Mucosa of stomach (tissue), 1 donor: ENCODE results near the gene TVP23A.
A peak's percentile ranks its signal among the peaks of the same experiment; 100 is the strongest.
"Not testable (repeated sequence)": the region's sequence is repeated elsewhere in the genome, so short reads cannot be mapped to it uniquely, and the experiment has no call there.

Source experiments
- H3K27me3 ChIP-seq: one replicate; pipeline ENCODE4 v1.7.0; 2013; ENCODE audit warnings: mild to moderate bottlenecking, low read length; ENCODE audit not compliant: control insufficient read depth, insufficient read depth
- H3K36me3 ChIP-seq: one replicate; pipeline ENCODE4 v1.7.0; 2013; ENCODE audit warnings: low read length; ENCODE audit not compliant: control insufficient read depth, insufficient read depth
- H3K4me1 ChIP-seq: one replicate; pipeline ENCODE4 v1.7.0; 2013; ENCODE audit warnings: mild to moderate bottlenecking, low read length; ENCODE audit not compliant: control insufficient read depth, insufficient read depth
- H3K4me3 ChIP-seq: one replicate; pipeline ENCODE4 v1.7.0; 2013; ENCODE audit warnings: low read length
- H3K9ac ChIP-seq: one replicate; pipeline ENCODE4 v1.7.0; 2013; ENCODE audit warnings: mild to moderate bottlenecking, low read length, moderate library complexity
- H3K9me3 ChIP-seq: one replicate; pipeline ENCODE4 v1.7.0; 2013; ENCODE audit warnings: mild to moderate bottlenecking, low read length, moderate library complexity; ENCODE audit not compliant: control insufficient read depth
- donor health status: Pancreatic carcinoma.

The TVP23A gene

GRCh38 chr16:10834130-10834529 is 15.5 kb upstream of the TVP23A start:
- no peak overlapping the region for H3K4me3 ChIP-seq
- no peaks in the 10 kb centered on the region for H3K9me3 ChIP-seq
- H3K9ac ChIP-seq = no peak overlapping the region
- H3K4me1 ChIP-seq = peaks cover 3% of the 10 kb centered on the region
- no peaks in the 10 kb centered on the region for H3K36me3 ChIP-seq
- no peaks in the 10 kb centered on the region for H3K27me3 ChIP-seq

GRCh38 chr16:10833271-10833670 is 14.7 kb upstream of the TVP23A start:
- no peaks in the 10 kb centered on the region for H3K9me3 ChIP-seq
- H3K4me1 ChIP-seq = peaks cover 11% of the 10 kb centered on the region
- H3K27me3 ChIP-seq = no peaks in the 10 kb centered on the region
- H3K4me3 ChIP-seq = no peak overlapping the region
- H3K9ac ChIP-seq = no peak overlapping the region
- H3K36me3 ChIP-seq = no peaks in the 10 kb centered on the region

GRCh38 chr16:10831894-10832886 is 13.6 kb upstream of the TVP23A start:
- Histone ChIP-seq H3K27me3 (no peaks in the 10 kb centered on the region), H3K4me3 (no peak overlapping the region), H3K4me1 (peaks cover 20% of the 10 kb centered on the region), H3K9ac (no peak overlapping the region), H3K9me3 (no peaks in the 10 kb centered on the region), H3K36me3 (no peaks in the 10 kb centered on the region)

- H3K27me3 ChIP-seq, H3K9me3 ChIP-seq, H3K36me3 ChIP-seq, H3K9ac ChIP-seq, H3K4me3 ChIP-seq: not testable (repeated sequence)
- peaks cover 29% of the 10 kb centered on the region for H3K4me1 ChIP-seq
Measured at GRCh38 chr16:10830240-10830639, 11.6 kb upstream of the TVP23A start.

- peaks cover 29% of the 10 kb centered on the region for H3K4me1 ChIP-seq
- H3K9ac ChIP-seq, H3K9me3 ChIP-seq, H3K27me3 ChIP-seq, H3K36me3 ChIP-seq: not testable (repeated sequence)
- peak overlapping the region; percentile 7 for H3K4me3 ChIP-seq
Measured at GRCh38 chr16:10829390-10830098, 10.9 kb upstream of the TVP23A start.

GRCh38 chr16:10828851-10829366 is 10.3 kb upstream of the TVP23A start:
- H3K4me3 ChIP-seq = peak overlapping the region; percentile 7
- H3K27me3 ChIP-seq = no peaks in the 10 kb centered on the region
- H3K9me3 ChIP-seq = no peaks in the 10 kb centered on the region
- H3K36me3 ChIP-seq = no peaks in the 10 kb centered on the region
- peaks cover 35% of the 10 kb centered on the region for H3K4me1 ChIP-seq
- H3K9ac ChIP-seq = peak overlapping the region; percentile 52

- H3K4me1 ChIP-seq = peaks cover 38% of the 10 kb centered on the region
- H3K27me3 ChIP-seq = no peaks in the 10 kb centered on the region
- no peaks in the 10 kb centered on the region for H3K9me3 ChIP-seq
- H3K36me3 ChIP-seq = no peaks in the 10 kb centered on the region
- H3K4me3 ChIP-seq = no peak overlapping the region
- H3K9ac ChIP-seq = peak overlapping the region; percentile 52
Measured at GRCh38 chr16:10827691-10828341, 9.2 kb upstream of the TVP23A start.

- Histone ChIP-seq H3K4me1 (peaks cover 36% of the 10 kb centered on the region), H3K36me3 (no peaks in the 10 kb centered on the region), H3K9me3 (no peaks in the 10 kb centered on the region)
Measured at GRCh38 chr16:10824111-10824893, 5.7 kb upstream of the TVP23A start.

GRCh38 chr16:10822702-10823101 is 4.1 kb upstream of the TVP23A start:
- H3K4me1 ChIP-seq = peaks cover 20% of the 10 kb centered on the region
- H3K9me3 ChIP-seq = no peaks in the 10 kb centered on the region
- H3K36me3 ChIP-seq = no peaks in the 10 kb centered on the region
- H3K9ac ChIP-seq = no peak overlapping the region
- no peak overlapping the region for H3K4me3 ChIP-seq
- H3K27me3 ChIP-seq = no peaks in the 10 kb centered on the region

More at GRCh38 chr16:10824111-10824893, 5.7 kb upstream of the TVP23A start:
- Histone ChIP-seq H3K4me3 (no peak overlapping the region), H3K27me3 (no peaks in the 10 kb centered on the region), H3K9ac (peak overlapping the region; percentile 4)

GRCh38 chr16:10820546-10820945 is 2.0 kb upstream of the TVP23A start:
- Histone ChIP-seq H3K4me3 (no peak overlapping the region), H3K9me3 (no peaks in the 10 kb centered on the region), H3K27me3 (no peaks in the 10 kb centered on the region), H3K36me3 (no peaks in the 10 kb centered on the region), H3K4me1 (peaks cover 11% of the 10 kb centered on the region), H3K9ac (no peak overlapping the region)

- H3K4me3 ChIP-seq = no peak overlapping the region
- H3K9me3 ChIP-seq = no peaks in the 10 kb centered on the region
- H3K9ac ChIP-seq = no peak overlapping the region
- H3K4me1 ChIP-seq = no peaks in the 10 kb centered on the region
- no peaks in the 10 kb centered on the region for H3K36me3 ChIP-seq
- no peaks in the 10 kb centered on the region for H3K27me3 ChIP-seq
Measured at GRCh38 chr16:10817514-10817913, 1.1 kb downstream of the TVP23A start.
